GM23338 (cell line): ENCODE measurements around the gene DRC3. TPM values are rescaled to one million over a fixed set of nuclear protein-coding genes. Genes with fewer than 3 reads are reported as not detected.
A peak's percentile ranks its signal among the peaks of the same experiment; 100 is the strongest.

Experiments
- ATAC-seq: fragments of 200-7000 bp; cut with Tn5 transposase; 3 replicates; pipeline ENCODE4 v1.9.1; 2020
- DNase-seq: peaks from one replicate; pipeline ENCODE4 v3.0.0-alpha.2; 2015; ENCODE audit warnings: low spot score
- H2AFZ ChIP-seq: fragments of 200-600 bp; sonication (generic); 2 replicates; pipeline ENCODE4 v1.8.0; 2016; ENCODE audit warnings: antibody characterized with exemption, mild to moderate bottlenecking, moderate library complexity
- H3F3A ChIP-seq: fragments of 200-600 bp; sonication (generic); replicated peaks from 2 replicates; pipeline ENCODE4 v1.8.0; 2017; ENCODE audit warnings: antibody characterized with exemption, mixed run types, low read depth
- H3K27ac ChIP-seq: fragments of 200-600 bp; sonication (generic); 2 replicates; pipeline ENCODE4 v1.6.1; 2016; ENCODE audit warnings: low read depth
- H3K27me3 ChIP-seq: fragments of 200-600 bp; sonication (generic); 2 replicates; pipeline ENCODE4 v1.8.0; 2016; ENCODE audit warnings: mild to moderate bottlenecking, mixed run types, moderate library complexity; ENCODE audit not compliant: insufficient read depth
- H3K36me3 ChIP-seq: fragments of 200-600 bp; sonication (generic); 2 replicates; pipeline ENCODE4 v1.8.0; 2016; ENCODE audit warnings: mild to moderate bottlenecking; ENCODE audit not compliant: insufficient read depth
- H3K4me1 ChIP-seq: fragments of 200-600 bp; sonication (generic); 2 replicates; pipeline ENCODE4 v1.8.0; 2016; ENCODE audit warnings: mild to moderate bottlenecking, moderate library complexity; ENCODE audit not compliant: insufficient read depth
- H3K4me2 ChIP-seq: fragments of 200-600 bp; sonication (generic); 2 replicates; pipeline ENCODE4 v1.7.1; 2017; ENCODE audit warnings: mixed run types
- H3K4me3 ChIP-seq: fragments of 200-600 bp; sonication (generic); 2 replicates; pipeline ENCODE4 v1.6.1; 2016; ENCODE audit warnings: mixed run types
- H3K79me2 ChIP-seq: fragments of 200-600 bp; sonication (generic); replicated peaks from 2 replicates; pipeline ENCODE4 v1.8.0; 2017; ENCODE audit warnings: mild to moderate bottlenecking; ENCODE audit not compliant: insufficient read depth
- H3K9me2 ChIP-seq: fragments of 200-600 bp; sonication (generic); 2 replicates; pipeline ENCODE4 v1.8.0; 2017; ENCODE audit not compliant: insufficient read depth
- H4K20me1 ChIP-seq: fragments of 200-600 bp; sonication (generic); replicated peaks from 2 replicates; pipeline ENCODE4 v1.8.0; 2017; ENCODE audit warnings: mild to moderate bottlenecking; ENCODE audit not compliant: insufficient read depth
- H3K27ac Mint-ChIP-seq: 2 replicates; pipeline ENCODE4 v1.8.0; 2020; ENCODE audit warnings: inconsistent platforms, mild to moderate bottlenecking, moderate library complexity, mixed read lengths
- H3K27me3 Mint-ChIP-seq: 3 replicates; pipeline ENCODE4 v1.8.0; 2022; ENCODE audit warnings: low read depth, mild to moderate bottlenecking, moderate library complexity, mixed read lengths, inconsistent platforms; ENCODE audit not compliant: insufficient read depth, poor library complexity
- H3K36me3 Mint-ChIP-seq: 3 replicates; pipeline ENCODE4 v1.8.0; 2021; ENCODE audit warnings: low read depth, mild to moderate bottlenecking, inconsistent platforms, moderate library complexity, mixed read lengths
- H3K4me1 Mint-ChIP-seq: 3 replicates; pipeline ENCODE4 v1.8.0; 2020; ENCODE audit warnings: mild to moderate bottlenecking, inconsistent platforms, mixed read lengths
- H3K4me3 Mint-ChIP-seq: 3 replicates; pipeline ENCODE4 v1.8.0; 2021; ENCODE audit warnings: moderate library complexity, mild to moderate bottlenecking, inconsistent platforms, mixed read lengths
- H3K9me3 Mint-ChIP-seq: 3 replicates; pipeline ENCODE4 v1.8.0; 2020; ENCODE audit warnings: moderate library complexity, mild to moderate bottlenecking, inconsistent platforms, mixed read lengths
- CREB1 ChIP-seq: fragments of 250-450 bp; sonication (Bioruptor Pico); IDR thresholded peaks from 2 replicates; pipeline ENCODE4 v1.5.0; 2020; ENCODE audit warnings: low read depth, mild to moderate bottlenecking, moderate library complexity
- CTCF ChIP-seq, 2 experiments: fragments of 200-600 bp in 1 of 2; sonication (generic) in 1 of 2; conservative IDR thresholded peaks; 2 replicates each; pipeline versions ENCODE4 v1.5.1 to v1.6.1; 2016 to 2017; ENCODE audit warnings: antibody characterized with exemption in 2 of 2, low read depth in 2 of 2, mild to moderate bottlenecking in 2 of 2, moderate library complexity in 1 of 2
- ETS1 ChIP-seq: IDR thresholded peaks from 2 replicates; pipeline ENCODE4 v1.6.1; 2016; ENCODE audit warnings: antibody characterized with exemption
- EZH2 ChIP-seq: fragments of 200-600 bp; sonication (generic); IDR thresholded peaks from one replicate; pipeline ENCODE4 v1.8.0; 2017; ENCODE audit warnings: antibody characterized with exemption, mild to moderate bottlenecking, low read depth; ENCODE audit not compliant: unreplicated experiment
- EZH2phosphoT487 ChIP-seq: fragments of 200-600 bp; sonication (generic); IDR thresholded peaks from one replicate; pipeline ENCODE4 v1.8.1; 2018; ENCODE audit warnings: antibody characterized with exemption; ENCODE audit not compliant: unreplicated experiment
- JUNB ChIP-seq: IDR thresholded peaks from one replicate; pipeline ENCODE4 v1.6.1; 2016; ENCODE audit warnings: antibody characterized with exemption; ENCODE audit not compliant: unreplicated experiment
- REST ChIP-seq: IDR thresholded peaks from one replicate; pipeline ENCODE4 v1.6.1; 2018; ENCODE audit warnings: antibody characterized with exemption; ENCODE audit not compliant: unreplicated experiment
- STAT1 ChIP-seq: IDR thresholded peaks from one replicate; pipeline ENCODE4 v1.6.1; 2016; ENCODE audit warnings: antibody characterized with exemption; ENCODE audit not compliant: unreplicated experiment
- ZNF331 ChIP-seq: fragments of 250-450 bp; sonication (Bioruptor Pico); IDR thresholded peaks from 2 replicates; pipeline ENCODE4 v1.5.0; 2020; ENCODE audit warnings: low read depth, mild to moderate bottlenecking, moderate library complexity
- polyA plus RNA-seq: library from polyadenylated mRNA; unstranded; fragments of >200 nt; fragmentation: Nextera tagmentation; extraction: Ambion mirVana; gene quantifications from 2 replicates; pipeline ENCODE4 v1.2.1, GENCODE V29; 2016
- total RNA-seq: library from RNA; depleted of rRNA; stranded (reverse); fragments of >200 nt; shearing (Covaris generic); gene quantifications from 2 replicates; pipeline ENCODE4 v1.2.3, GENCODE V29; 2014

The DRC3 gene
- total and polyA plus RNA-seq, 2 experiments from 2014 or later, result 1.1 TPM; not detected in 1

- TF ChIP-seq JUNB, result no peak
- peak; percentile 29 to 39; a peak in 3 of 4 replicates for TF ChIP-seq CTCF (conservative IDR thresholded peaks at IDR 0.05; ENCODE audit: low read depth in 2 of 2)
- H3F3A ChIP-seq, result no peaks in the 10 kb centered on the region
- H3K9me3 Mint-ChIP-seq, result no peaks in the 10 kb centered on the region
- H3K79me2 ChIP-seq, result no peaks in the 10 kb centered on the region
- peaks cover 7% of the 10 kb centered on the region for H3K27me3 Mint-ChIP-seq
- H3K36me3 Mint-ChIP-seq, result no peaks in the 10 kb centered on the region
- H2AFZ ChIP-seq, result no peak overlapping the region
- H3K27ac Mint-ChIP-seq, result no peak overlapping the region
- H3K27me3 ChIP-seq, result no peaks in the 10 kb centered on the region
- H3K36me3 ChIP-seq, result no peaks in the 10 kb centered on the region
- no peak overlapping the region for H3K4me3 Mint-ChIP-seq
- peak; percentile 67 for DNase-seq
- no peak overlapping the region for H3K27ac ChIP-seq
- H3K9me2 ChIP-seq, result no peaks in the 10 kb centered on the region
- H3K4me2 ChIP-seq, result no peak overlapping the region
- H3K4me3 ChIP-seq, result no peak overlapping the region
- H3K4me1 Mint-ChIP-seq, result peaks cover 8% of the 10 kb centered on the region; the same call in 2 of the 3 replicates
- peak; percentile 92 for ATAC-seq
- H4K20me1 ChIP-seq, result no peaks in the 10 kb centered on the region
- H3K4me1 ChIP-seq, result no peaks in the 10 kb centered on the region
These were observed 32.2 kb downstream of the DRC3 start for GRCh38 chr17:18004884-18005305.

GRCh38 chr17:18005496-18005895 lies 32.8 kb downstream of the DRC3 start:
- Mint-ChIP-seq H3K4me1 (peaks cover 8% of the 10 kb centered on the region; the same call in 2 of the 3 replicates), H3K27ac (no peak overlapping the region)

More at GRCh38 chr17:18005496-18005895, 32.8 kb downstream of the DRC3 start:
- H3K4me3 ChIP-seq, result no peak overlapping the region
- H3F3A ChIP-seq, result no peaks in the 10 kb centered on the region
- H3K4me2 ChIP-seq, result no peak overlapping the region
- TF ChIP-seq STAT1, result no peak
- TF ChIP-seq CTCF (conservative IDR thresholded peaks at IDR 0.05; ENCODE audit: low read depth in 2 of 2), result no peak
- no peak for TF ChIP-seq ETS1
- TF ChIP-seq CREB1 (CRISPR knock-in tag), result no peak
- TF ChIP-seq ZNF331 (CRISPR knock-in tag), result no peak
- no peak for TF ChIP-seq EZH2phosphoT487
- no peak for TF ChIP-seq EZH2
- TF ChIP-seq REST, result no peak
- no peak for ATAC-seq
- H3K4me1 ChIP-seq, result no peaks in the 10 kb centered on the region
- no peaks in the 10 kb centered on the region for H3K36me3 Mint-ChIP-seq
- no peaks in the 10 kb centered on the region for H3K27me3 ChIP-seq
- H3K9me3 Mint-ChIP-seq, result peaks cover 3% of the 10 kb centered on the region; the same call in 1 of the 3 replicates
- no peaks in the 10 kb centered on the region for H3K36me3 ChIP-seq
- H3K27ac ChIP-seq, result no peak overlapping the region
- no peaks in the 10 kb centered on the region for H3K9me2 ChIP-seq
- no peaks in the 10 kb centered on the region for H4K20me1 ChIP-seq
- H3K27me3 Mint-ChIP-seq, result peaks cover 11% of the 10 kb centered on the region
- DNase-seq, result no peak
- H3K4me3 Mint-ChIP-seq, result no peak overlapping the region
- H2AFZ ChIP-seq, result no peak overlapping the region
- H3K79me2 ChIP-seq, result no peaks in the 10 kb centered on the region
